HG03378 (cell line): ENCODE measurements around the gene ACVRL1.

ENCODE experiments used
- ATAC-seq: cut with Tn5 transposase; IDR thresholded peaks from one replicate; pipeline ENCODE4 v1.9.1; 2021; ENCODE audit warnings: mild to moderate bottlenecking, moderate library complexity; ENCODE audit not compliant: unreplicated experiment

Gene ACVRL1

DNA sequence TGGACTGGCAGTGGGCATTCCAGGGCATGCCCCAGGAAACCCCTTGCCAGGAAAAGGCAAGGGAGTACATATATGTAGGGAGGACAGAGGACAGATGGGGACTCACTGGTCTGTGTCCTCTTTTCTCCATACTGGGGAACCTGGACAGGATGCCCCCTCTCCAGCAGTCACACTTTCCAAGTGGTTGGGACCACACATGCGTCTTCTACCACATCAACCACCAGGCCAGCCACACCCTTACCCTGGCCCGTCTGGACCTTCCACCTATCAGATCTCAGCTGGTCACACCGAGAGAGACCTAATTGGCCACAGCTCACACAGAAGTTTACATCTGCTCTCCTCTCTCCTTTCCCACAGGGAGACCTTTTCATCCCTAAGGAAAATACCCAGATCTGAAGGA is 11.1 kb upstream of the ACVRL1 start:
- ATAC-seq = no peak

GRCh38 chr12:51897181-51897580 is 10.1 kb upstream of the ACVRL1 start:
- ATAC-seq = no peak

- no peak for ATAC-seq
Measured at GRCh38 chr12:51898506-51898905, 8.8 kb upstream of the ACVRL1 start.

- no peak for ATAC-seq
Measured at GRCh38 chr12:51898937-51899336, 8.4 kb upstream of the ACVRL1 start.

- no peak for ATAC-seq
Measured at GRCh38 chr12:51900323-51900889, 6.9 kb upstream of the ACVRL1 start.

DNA sequence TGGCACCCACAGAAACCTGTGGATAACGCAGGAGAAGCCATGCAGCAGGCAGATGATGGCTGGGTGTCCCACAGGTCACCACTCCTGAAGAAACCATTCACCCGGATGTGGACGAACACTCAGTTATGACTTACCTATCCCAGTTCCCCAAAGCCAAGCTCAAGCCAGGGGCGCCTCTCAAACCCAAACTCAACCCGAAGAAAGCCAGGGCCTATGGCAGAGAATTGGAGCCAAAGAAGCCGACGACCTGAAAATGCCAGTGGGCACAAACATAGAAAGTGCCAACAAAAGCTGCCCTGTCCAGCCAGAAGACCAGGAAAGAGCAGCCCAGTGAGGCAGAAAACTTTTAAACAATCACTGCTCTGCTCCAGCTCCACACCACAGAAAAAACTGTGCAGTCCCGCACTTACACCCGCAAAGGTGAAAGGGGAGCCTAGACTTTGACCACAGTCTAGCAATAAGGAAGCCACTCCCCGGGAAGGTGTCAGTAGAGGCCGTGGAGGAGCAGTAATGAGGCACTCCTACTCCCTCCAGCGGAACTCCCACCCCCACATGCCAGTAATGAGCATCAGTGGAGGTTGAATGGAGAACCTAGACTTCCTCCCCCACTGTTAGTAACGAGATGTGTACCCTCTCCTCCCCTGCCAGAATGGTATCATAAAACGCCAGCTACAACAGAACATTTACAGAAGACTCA is 6.0 kb upstream of the ACVRL1 start:
- no peak for ATAC-seq

DNA sequence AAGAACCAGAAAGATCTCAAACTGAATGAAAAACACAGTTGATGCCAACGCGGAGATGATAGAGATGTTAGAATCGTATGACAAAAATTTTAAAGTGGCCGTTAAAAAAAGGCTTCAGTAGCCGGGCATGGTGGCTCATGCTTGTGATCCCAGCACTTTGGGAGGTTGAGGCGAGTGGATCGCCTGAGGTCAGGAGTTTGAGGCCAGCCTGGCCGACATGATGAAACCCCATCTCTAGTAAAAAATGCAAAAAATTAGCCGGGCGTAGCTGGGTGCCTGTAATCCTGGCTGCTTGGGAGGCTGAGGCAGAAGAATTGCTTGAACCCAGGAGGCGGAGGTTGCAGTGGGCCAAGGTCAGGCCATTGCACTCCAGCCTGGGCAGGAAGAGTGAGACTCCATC is 5.4 kb upstream of the ACVRL1 start:
- no peak for ATAC-seq

- ATAC-seq = no peak
Measured at GRCh38 chr12:51904951-51905470, 2.3 kb upstream of the ACVRL1 start.

- no peak for ATAC-seq
Measured at GRCh38 chr12:51905471-51906429, 1.6 kb upstream of the ACVRL1 start.

DNA sequence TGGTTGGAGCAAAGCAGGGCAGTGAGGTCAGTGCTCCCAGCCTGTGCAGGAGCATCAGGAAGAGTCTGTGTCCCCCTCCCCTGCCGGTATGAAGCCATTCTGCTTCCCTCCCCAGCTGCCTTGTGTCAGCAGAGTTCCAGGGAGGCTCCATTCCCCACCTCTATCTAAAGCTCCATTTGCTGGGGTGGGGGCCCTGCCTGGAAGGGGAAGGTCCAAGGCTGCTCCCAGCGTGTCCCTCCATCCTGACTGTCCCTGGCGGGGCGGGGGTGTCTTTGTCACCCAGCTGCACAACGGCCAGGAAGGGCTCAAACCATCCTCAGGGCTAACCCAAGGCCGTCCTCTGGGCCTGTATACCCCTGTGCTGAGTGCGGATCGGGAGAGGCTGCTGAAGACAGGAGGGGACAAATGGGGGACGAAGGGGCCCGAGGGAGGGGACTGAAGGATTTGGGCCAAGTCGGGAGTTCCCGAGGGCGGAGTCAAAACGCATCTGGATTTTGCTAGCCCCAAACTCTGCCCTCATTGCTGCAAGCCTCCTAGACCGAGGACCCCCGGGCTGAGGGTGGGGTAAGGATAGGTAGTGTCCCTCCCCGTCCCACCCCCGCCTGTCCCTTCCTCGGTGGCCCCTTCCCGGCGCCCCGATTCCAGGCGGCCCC is 748 bp upstream of the ACVRL1 start:
- no peak for ATAC-seq

DNA sequence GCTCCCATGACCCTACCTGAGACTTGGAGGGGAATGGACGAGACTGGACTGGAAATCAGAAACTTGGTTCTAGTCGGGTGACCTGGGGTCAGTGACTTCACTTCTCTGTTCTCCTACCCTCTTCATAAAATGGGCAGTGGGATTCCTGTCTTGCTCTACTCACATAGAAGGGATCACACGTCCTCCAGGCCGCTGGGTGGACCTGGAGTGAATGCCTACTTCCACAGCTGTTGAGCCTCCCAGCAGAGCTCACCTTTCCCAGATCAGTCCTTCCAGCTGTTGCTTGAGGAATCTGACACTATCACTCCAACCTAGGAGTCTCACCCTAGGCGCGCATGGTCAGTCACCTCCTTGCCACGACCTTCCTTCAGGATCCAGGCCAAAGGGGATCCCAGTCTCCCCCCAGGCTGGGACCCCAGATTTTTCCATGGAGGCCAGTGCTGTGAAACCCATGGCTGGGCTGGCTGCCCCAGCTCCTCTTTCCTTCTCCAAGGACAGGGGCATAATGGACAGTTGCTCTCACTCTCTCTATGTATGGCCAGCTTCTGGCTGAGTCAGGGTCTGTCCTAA is 637 bp downstream of the ACVRL1 start:
- ATAC-seq = no peak

- no peak for ATAC-seq
Measured at GRCh38 chr12:51908876-51909592, 1.7 kb downstream of the ACVRL1 start.

DNA sequence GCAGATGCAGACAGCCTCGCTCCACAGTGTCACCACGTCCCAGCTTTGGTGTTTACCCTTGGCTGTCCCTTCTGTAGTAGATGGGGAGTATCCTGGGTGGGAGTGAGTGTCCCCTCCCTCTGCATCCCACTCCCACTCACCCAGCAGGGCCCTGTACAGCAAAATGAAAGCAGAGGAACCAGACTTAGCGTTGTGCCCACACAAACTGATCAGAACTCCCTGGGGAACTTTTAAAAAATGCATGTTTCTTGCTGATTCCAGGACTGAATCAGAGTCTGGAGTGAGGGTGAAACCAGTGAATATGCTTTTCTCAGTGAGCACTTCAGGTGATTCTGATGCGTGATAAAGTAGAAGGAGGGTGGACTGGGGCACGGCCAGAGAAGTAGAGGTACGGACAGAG is 2.9 kb downstream of the ACVRL1 start:
- no peak for ATAC-seq

- no peak for ATAC-seq
Measured at GRCh38 chr12:51910691-51911090, 3.4 kb downstream of the ACVRL1 start.

GRCh38 chr12:51911307-51911706 is 4.0 kb downstream of the ACVRL1 start:
- ATAC-seq = no peak

- ATAC-seq = no peak
Measured at GRCh38 chr12:51911788-51912711, 4.7 kb downstream of the ACVRL1 start.

DNA sequence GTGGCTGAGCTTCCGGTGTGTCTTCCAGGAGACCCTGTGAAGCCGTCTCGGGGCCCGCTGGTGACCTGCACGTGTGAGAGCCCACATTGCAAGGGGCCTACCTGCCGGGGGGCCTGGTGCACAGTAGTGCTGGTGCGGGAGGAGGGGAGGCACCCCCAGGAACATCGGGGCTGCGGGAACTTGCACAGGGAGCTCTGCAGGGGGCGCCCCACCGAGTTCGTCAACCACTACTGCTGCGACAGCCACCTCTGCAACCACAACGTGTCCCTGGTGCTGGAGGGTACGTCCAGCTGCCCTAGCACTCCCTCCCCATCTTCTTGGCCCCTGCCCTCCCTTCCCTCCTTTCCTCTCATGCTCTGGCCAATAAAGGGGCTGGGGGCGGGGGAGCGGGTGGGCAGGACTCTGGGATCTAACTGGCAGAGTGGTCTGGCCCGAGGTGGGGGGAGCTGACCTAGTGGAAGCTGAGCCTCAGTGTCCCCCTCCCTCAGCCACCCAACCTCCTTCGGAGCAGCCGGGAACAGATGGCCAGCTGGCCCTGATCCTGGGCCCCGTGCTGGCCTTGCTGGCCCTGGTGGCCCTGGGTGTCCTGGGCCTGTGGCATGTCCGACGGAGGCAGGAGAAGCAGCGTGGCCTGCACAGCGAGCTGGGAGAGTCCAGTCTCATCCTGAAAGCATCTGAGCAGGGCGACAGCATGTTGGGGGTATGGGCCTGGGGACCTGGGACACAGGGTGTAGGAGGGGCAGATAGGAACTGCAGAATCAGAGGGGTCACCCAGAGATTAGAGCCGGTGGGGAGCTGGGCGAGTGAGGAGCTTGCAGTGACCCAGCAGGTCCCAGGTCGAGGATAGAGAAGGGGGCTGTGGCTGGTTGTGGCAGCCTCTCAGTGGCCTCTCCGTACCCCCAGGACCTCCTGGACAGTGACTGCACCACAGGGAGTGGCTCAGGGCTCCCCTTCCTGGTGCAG is 6.0 kb downstream of the ACVRL1 start:
- no peak for ATAC-seq
